ENCODE measurements around the gene RPS6KA6.

GRCh38 chrX:84155938-84156337, 32.1 kb downstream of the RPS6KA6 start:
- TF ChIP-seq ZBTB49 (tag by site-specific recombination; IDR thresholded peaks at IDR 0.05; ENCODE audit: low read depth) (no peak), CTCF (tag by site-specific recombination; IDR thresholded peaks at IDR 0.05) (no peak), ZNF214 (tag by site-specific recombination; IDR thresholded peaks at IDR 0.05; ENCODE audit: borderline replicate concordance) (no peak), ZBTB26 (tag by site-specific recombination; optimal IDR thresholded peaks at IDR 0.05) (no peak), BCL11A (tag by site-specific recombination; IDR thresholded peaks at IDR 0.05; ENCODE audit: low read depth) (no peak), PRDM4 (tag by site-specific recombination; IDR thresholded peaks at IDR 0.05) (no peak), ZNF280D (tag by site-specific recombination; IDR thresholded peaks at IDR 0.05) (no peak)

Measured in HEK293 (cell line).